ENCODE results near the gene RCOR2.

The RCOR2 gene

GRCh38 chr11:63918507-63919191 lies 1.7 kb upstream of the RCOR2 start:
- Mint-ChIP-seq H3K27ac (peak overlapping the region; percentile 64 to 90), H3K9me3 (no peaks in the 10 kb centered on the region), H3K4me1 (ENCODE audit: low read depth in 2 of 2) (peaks cover 11 to 18% of the 10 kb centered on the region in 2 donors), H3K36me3 (ENCODE audit: insufficient read depth) (no peaks in the 10 kb centered on the region), H3K27me3 (no peaks in the 10 kb centered on the region), H3K4me3 (peak overlapping the region; percentile 73)
- DNase-seq (no peak), ATAC-seq (replicated peaks) (no peak)

- Mint-ChIP-seq H3K36me3 (ENCODE audit: insufficient read depth) (no peaks in the 10 kb centered on the region), H3K4me3 (peak overlapping the region; percentile 75 to 83), H3K9me3 (no peaks in the 10 kb centered on the region), H3K4me1 (ENCODE audit: low read depth in 2 of 2) (peaks cover 11 to 18% of the 10 kb centered on the region in 2 donors), H3K27ac (peak overlapping the region in 1 of 2 donors; percentile 90), H3K27me3 (no peaks in the 10 kb centered on the region)
- ATAC-seq (replicated peaks) (peak; percentile 58), DNase-seq (peak; percentile 26 to 33 (median 32))
These were observed 935 bp upstream of the RCOR2 start for GRCh38 chr11:63917692-63918506.

GRCh38 chr11:63915961-63916836 lies 765 bp downstream of the RCOR2 start:
- Mint-ChIP-seq H3K27me3 (no peaks in the 10 kb centered on the region), H3K4me1 (ENCODE audit: low read depth in 2 of 2) (peaks cover 11 to 23% of the 10 kb centered on the region in 2 donors), H3K4me3 (peak overlapping the region; percentile 80 to 86), H3K27ac (peak overlapping the region; percentile 46 to 56), H3K9me3 (no peaks in the 10 kb centered on the region), H3K36me3 (ENCODE audit: insufficient read depth) (no peaks in the 10 kb centered on the region)
- ATAC-seq (replicated peaks), result peak; percentile 39
- DNase-seq, result peak; percentile 20 to 29 (median 27)

- Mint-ChIP-seq H3K27me3 (no peaks in the 10 kb centered on the region), H3K4me3 (peak overlapping the region; percentile 20 to 86), H3K36me3 (ENCODE audit: insufficient read depth) (peaks cover 2% of the 10 kb centered on the region), H3K9me3 (no peaks in the 10 kb centered on the region), H3K4me1 (ENCODE audit: low read depth in 2 of 2) (peaks cover 11 to 23% of the 10 kb centered on the region in 2 donors), H3K27ac (no peak overlapping the region)
- DNase-seq, result no peak
- no peak for ATAC-seq (replicated peaks)
These were observed 1.9 kb downstream of the RCOR2 start for GRCh38 chr11:63914896-63915691.

DNA sequence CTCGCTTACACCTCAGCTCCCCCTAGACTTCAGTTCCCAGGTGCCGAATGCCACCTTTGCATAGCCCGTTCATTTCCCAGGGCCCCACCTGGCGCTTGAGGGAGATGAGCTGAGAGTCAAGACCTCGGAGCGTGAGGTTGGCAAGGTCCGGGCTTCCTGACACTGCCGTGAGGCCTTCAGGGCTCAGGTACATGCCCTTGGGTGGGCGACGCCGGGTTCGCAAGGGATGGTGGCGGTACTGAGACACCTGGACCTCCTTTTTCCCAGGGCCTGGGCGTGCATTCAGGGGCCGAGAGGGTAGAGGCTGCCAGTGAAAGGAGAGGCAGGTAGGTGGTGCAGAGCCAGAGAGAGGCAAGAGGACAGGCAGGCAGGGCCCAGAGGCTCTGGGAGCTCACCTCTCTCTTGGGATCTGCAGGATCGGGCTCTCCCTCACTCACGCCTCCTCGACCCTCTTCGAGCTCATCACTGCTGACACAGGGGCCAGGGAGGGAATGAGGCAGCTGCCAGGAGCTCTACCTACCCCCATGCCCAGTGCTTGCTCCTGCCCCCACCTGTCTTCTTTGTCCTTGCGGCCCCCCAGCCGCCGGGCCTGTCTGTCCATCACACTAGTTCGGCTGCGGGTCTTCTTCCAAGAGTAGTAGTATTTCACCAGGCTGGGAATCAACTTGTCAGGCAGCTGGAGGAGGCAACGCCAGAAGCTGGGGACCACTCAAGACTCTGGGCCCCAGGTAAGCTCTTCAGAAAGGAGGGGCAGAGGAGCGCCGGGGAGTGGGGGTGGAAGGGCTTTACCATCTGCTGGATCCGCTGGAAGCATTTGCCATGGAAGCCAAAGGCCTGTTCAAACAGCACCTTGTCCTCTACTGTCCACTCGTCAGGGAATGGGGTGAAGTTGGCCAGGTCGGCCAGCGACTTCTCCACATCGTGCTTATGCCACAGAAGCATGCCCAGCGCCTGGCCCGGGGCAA lies 2.8 kb downstream of the RCOR2 start:
- H3K27ac Mint-ChIP-seq, result no peak overlapping the region
- H3K9me3 Mint-ChIP-seq, result no peaks in the 10 kb centered on the region
- peaks cover 11 to 23% of the 10 kb centered on the region in 2 donors for H3K4me1 Mint-ChIP-seq (ENCODE audit: low read depth in 2 of 2)
- no peaks in the 10 kb centered on the region for H3K27me3 Mint-ChIP-seq
- no peak for ATAC-seq (replicated peaks)
- peak overlapping the region; percentile 14 to 53 for H3K4me3 Mint-ChIP-seq
- H3K36me3 Mint-ChIP-seq (ENCODE audit: insufficient read depth), result peaks cover 6% of the 10 kb centered on the region
- DNase-seq, result no peak

DNA sequence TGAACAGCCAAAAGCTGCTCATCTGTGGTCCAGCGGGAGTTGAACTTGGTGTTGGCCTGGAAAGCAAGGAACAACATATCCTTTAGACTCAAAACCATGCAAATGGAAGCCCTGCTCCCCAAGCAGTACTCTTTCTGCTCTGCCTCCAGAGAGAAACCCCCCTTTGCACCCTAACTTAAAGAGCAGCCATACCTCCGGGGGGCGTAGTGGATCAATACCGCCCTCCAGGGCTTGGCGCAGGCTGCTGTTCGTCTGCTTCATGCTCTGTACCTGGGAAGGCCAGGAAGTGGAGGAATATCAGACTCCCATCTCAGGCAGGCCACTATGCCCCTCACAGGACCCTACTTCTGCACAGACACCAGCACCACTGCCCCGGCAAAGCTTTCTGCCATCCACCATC lies 4.3 kb downstream of the RCOR2 start:
- H3K4me3 Mint-ChIP-seq, result no peak overlapping the region
- peaks cover 6 to 17% of the 10 kb centered on the region in 2 donors for H3K4me1 Mint-ChIP-seq (ENCODE audit: low read depth in 2 of 2)
- peaks cover 16% of the 10 kb centered on the region for H3K36me3 Mint-ChIP-seq (ENCODE audit: insufficient read depth)
- H3K9me3 Mint-ChIP-seq, result no peaks in the 10 kb centered on the region
- DNase-seq (no peak), ATAC-seq (replicated peaks) (no peak)
- no peaks in the 10 kb centered on the region for H3K27me3 Mint-ChIP-seq
- peak overlapping the region; percentile 27 to 50 for H3K27ac Mint-ChIP-seq

DNA sequence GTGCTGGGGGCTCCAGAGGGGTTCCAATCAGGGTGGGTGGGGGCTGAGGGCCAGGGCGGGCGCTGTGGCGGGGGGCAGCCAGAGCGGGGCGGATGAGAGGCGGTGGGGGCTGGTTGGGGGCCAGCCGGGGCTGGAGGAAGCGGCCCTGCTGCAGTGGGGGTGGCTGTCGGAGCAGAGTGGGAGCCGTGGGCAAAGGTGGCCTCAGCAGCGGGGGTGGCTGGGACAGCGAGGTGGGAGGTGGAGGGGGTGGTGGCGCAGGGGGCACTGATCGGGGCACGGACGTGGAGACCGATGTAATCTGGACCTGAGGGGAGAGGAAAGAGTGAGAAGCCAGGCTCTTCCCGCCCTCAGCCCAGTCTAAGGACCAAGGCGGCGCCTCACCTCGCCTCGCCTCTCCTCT lies 5.1 kb downstream of the RCOR2 start:
- no peak for DNase-seq
- Mint-ChIP-seq H3K9me3 (no peaks in the 10 kb centered on the region), H3K27ac (peak overlapping the region; percentile 27 to 50), H3K27me3 (no peaks in the 10 kb centered on the region), H3K4me1 (ENCODE audit: low read depth in 2 of 2) (peaks cover 4 to 14% of the 10 kb centered on the region in 2 donors), H3K36me3 (ENCODE audit: insufficient read depth) (peaks cover 23% of the 10 kb centered on the region), H3K4me3 (no peak overlapping the region)
- no peak for ATAC-seq (replicated peaks)

GRCh38 chr11:63911440-63911839 lies 5.5 kb downstream of the RCOR2 start:
- H3K4me1 Mint-ChIP-seq (ENCODE audit: low read depth in 2 of 2), result peaks cover 3 to 13% of the 10 kb centered on the region in 2 donors
- H3K36me3 Mint-ChIP-seq (ENCODE audit: insufficient read depth), result peaks cover 26% of the 10 kb centered on the region
- no peak overlapping the region for H3K4me3 Mint-ChIP-seq
- no peaks in the 10 kb centered on the region for H3K27me3 Mint-ChIP-seq
- no peak for DNase-seq
- H3K27ac Mint-ChIP-seq, result no peak overlapping the region
- no peak for ATAC-seq (replicated peaks)
- H3K9me3 Mint-ChIP-seq, result no peaks in the 10 kb centered on the region

- Mint-ChIP-seq H3K27ac (no peak overlapping the region), H3K4me1 (ENCODE audit: low read depth in 2 of 2) (peaks cover 0 to 12% of the 10 kb centered on the region in 2 donors), H3K36me3 (ENCODE audit: insufficient read depth) (peaks cover 34% of the 10 kb centered on the region), H3K4me3 (no peak overlapping the region), H3K9me3 (no peaks in the 10 kb centered on the region), H3K27me3 (no peaks in the 10 kb centered on the region)
- ATAC-seq (replicated peaks), result no peak
- no peak for DNase-seq
These were observed 6.3 kb downstream of the RCOR2 start for GRCh38 chr11:63910675-63911074.

DNA sequence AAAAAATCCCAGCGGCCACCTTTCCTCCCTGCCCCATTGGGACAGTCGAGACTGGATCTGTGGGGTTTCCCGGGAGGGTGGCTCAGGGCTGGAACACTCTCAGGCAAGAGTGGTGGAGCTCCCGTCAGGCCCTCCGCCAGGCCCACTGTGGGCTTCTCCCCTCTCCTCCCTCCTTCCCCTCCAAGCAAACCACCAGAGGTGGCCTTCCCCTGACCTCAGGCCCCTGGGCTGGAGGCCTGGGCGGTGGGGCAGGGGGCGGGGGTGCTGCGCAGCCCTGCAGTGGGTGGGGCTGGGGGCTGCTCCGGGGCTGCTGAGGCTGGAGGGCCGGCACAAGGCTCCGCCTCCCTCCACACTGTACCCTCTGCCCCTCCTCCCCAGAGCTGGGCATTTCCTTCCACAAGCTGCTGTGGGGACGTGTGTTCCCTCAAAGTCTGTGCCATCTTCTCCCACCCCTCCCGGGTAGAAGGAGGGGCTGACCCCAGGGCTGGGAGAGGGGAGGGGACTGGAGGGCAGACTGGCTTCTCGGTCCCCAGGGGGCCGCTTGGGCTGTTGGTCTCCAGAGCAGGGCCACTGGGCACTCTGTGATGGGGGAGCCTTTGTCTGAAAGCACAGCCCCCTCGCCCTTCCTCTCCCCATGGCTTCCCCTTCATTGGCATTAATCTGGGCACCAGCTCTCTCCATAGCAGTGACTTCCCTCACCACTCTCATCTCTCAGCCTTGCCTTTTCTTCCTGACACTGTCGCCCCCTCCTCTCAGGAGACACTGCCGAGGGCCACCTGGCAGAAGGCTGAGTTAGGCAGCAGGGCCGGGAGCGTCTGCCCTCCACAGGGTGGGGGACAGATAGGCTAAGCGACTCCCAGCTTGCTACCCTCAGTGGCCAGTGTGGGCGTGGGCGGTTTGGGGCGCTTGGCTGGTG lies 7.1 kb downstream of the RCOR2 start:
- Mint-ChIP-seq H3K9me3 (no peaks in the 10 kb centered on the region), H3K4me1 (ENCODE audit: low read depth in 2 of 2) (peaks cover 0 to 9% of the 10 kb centered on the region in 2 donors), H3K36me3 (ENCODE audit: insufficient read depth) (peaks cover 35% of the 10 kb centered on the region), H3K27me3 (no peaks in the 10 kb centered on the region), H3K27ac (no peak overlapping the region), H3K4me3 (no peak overlapping the region)
- ATAC-seq (replicated peaks) (no peak), DNase-seq (no peak)
